Activated CD4-positive, CD25-positive, alpha-beta regulatory T cell (primary cell): ENCODE data around the gene GRK5.

ENCODE experiments used
- DNase-seq, 4 experiments: peaks; one replicate each; lab custom pipeline; 2025; lab: John Stamatoyannopoulos, UW

GRK5 gene

DNA sequence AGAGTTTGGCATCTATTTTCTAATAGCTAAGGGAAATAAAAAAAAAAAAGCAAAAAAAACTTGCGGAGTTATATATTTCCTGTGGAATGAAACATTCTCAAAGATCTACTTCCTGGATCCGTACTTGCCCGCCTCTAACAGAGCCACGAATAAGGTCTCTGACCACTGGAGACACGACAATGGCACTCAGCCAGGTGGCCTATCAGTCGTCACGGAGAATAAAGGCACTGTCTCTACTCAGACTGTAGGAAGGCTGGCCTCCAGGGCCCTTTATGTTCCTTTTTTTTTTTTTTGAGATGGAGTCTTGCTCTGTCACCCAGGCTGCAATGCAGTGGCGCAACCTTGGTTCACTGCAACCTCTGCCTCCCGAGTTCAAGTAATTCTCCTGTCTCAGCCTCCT lies 276.5 kb downstream of the GRK5 start:
- no peak for DNase-seq

DNA sequence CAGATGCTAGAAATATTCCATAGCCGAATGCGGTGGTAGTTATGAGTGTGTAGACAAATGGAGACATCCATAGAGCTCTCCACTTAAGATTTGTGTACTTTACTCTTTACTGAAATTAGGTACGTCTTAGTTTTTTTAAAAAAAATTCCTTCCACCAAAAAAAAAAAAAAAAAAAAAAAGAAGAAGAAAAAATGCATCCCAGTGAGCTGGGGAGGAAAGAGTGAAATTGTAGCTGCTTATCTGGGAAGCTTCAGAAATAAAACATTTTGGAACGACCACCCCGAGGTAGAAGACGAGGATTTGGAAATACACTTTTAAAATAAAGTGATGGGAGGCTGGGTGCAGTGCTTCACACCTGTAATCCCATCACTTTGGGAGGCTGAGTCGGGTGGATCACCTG lies 281.3 kb downstream of the GRK5 start:
- no peak for DNase-seq

DNA sequence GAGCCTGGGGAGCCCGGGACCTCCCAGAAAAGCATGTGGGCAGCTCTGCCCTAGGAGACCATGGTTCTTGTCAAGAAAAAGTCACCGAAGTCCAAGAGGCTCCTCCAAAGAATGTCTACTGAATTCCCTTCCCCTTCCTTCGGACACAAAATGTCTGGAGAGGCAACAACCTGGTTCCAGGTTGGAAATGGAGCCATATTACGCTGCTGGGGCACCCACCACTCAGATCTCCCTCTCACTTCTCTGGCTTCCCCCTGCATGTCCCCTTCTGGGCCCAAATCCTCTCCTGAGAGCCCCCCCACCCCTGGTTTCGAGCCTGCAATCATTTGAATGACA lies 282.6 kb downstream of the GRK5 start:
- no peak for DNase-seq

DNA sequence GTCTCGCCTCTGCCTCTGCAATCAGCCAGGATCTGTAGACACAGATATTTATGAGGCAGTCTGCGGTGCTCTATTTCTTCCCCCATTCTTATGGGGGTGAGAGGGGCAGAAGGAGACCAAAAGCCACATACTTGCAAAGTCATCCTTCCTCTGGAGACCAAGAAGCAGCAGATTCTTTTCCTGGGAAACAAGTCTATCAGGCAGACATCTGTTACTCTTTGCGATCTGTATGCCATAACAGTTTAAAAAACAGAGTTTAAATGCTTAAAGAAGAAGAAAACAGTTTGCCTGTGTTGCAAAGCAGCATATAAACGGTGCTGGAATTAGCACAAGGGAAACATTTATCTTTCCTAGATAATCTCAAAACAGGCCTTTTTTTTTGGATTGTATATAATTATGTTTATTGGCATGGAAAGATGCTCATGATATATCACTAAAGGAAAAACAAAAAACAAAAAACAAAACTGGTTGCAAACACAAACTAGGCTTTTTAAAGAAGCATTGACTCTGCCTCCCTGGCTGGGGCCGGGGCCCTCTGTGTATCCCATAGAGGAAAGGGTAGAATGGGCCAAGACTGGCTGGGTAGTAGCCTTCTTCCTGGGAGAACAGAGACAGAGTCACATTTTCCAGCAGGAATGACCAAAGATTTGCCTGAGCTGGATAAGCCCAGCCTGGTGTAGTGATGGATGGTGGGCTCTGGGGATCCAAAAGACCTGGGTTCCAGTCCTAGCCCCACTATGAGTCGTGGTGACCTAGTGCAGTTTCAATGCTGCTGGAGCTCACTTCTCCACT lies 284.8 kb downstream of the GRK5 start:
- no peak for DNase-seq

DNA sequence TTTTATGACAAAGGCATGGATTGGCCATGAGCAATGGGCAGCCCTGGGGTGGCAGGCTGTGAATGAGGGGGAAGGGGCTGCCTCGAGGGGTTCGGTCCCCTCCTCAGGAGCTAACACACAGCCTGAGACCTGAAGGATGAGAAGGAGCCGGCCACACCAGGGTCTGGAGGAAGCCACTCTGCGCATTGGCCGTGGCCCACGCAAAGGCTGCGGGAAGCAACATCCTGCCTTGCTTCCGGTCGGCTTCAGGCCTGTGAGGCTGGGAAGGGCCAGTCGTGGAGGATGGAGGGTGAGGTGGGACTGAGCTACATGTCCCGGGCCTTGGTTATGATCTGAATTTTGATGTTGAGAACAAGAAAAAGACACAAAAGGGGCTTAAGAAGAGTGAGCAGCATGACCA lies 285.8 kb downstream of the GRK5 start:
- no peak for DNase-seq

DNA sequence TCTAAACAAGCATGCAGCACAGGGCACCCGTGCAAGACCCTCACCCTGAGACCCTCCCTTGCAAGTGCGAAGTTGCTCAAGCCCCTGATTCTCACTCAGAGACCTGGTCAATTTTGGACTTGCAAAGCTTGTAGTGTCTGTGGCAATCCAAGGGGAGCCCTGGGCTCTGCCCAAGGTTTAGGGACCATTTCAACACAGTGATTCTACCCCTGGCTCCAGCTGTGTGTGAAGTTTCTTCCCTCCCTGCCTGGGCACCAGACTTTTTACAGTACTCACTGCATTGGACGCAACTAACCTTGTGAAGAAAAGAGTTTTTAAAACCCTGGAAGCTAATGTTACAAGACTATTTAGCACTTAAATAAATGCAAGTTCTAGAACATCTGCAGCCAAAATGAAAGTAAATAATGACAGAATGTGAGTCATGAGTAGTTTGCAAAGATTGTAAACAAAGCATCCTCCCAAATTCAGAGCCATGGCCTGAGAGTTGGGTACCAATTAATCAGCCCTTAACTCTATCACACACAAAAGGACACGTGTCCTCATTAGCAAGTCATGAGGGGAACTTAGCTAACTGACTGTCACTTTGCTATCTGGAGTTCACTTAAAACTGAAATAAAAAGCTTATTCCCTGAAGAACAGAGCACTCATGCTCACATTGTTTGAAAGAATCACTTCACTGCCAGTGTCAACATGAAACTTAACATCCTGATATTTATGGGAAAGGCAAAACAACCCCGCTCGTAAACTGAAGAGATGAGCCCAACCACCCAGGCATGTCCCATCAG lies 287.1 kb downstream of the GRK5 start:
- no peak for DNase-seq

DNA sequence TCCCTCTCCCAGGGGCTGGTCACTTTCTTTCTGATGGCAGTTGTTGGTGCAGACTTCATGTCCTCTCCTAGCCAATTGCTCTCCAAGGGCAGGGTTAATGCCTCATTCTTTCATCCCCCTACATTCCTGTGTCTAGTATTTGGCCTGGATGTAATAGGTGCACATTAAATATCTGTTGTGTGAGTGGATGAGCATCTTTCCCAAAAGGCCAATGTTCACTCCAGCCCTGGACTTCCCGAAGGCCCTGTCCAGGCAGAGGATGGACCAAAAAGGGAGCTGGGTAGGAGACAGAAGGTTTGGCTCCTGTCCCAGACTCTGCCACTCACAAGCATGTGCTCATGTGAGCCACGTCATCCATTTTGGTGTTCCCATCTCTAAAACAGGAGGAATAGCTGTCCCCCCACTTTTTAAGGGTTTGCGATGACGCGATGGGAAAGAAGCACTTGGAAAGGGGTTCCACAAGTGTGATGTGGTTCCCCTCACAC lies 287.7 kb downstream of the GRK5 start:
- DNase-seq: no peak

DNA sequence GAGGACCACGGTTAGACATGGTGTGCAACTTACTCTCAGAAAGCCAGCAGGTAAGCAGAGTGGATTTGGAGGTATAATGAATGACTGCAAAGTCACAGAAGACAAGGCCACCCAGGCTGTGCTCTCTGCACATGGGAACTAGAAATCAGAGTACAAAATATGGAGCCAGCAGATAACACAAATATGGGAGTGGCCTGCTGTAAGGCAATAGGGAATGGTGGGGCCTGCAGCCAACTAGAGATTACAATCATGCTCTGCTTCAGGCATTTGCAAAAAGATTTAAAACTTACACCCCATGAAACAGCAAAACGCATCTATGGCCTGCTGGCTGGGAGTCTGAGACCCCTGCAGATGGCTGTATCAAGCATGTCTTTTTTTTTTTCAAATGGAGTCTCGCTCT lies 288.2 kb downstream of the GRK5 start:
- DNase-seq: no peak

DNA sequence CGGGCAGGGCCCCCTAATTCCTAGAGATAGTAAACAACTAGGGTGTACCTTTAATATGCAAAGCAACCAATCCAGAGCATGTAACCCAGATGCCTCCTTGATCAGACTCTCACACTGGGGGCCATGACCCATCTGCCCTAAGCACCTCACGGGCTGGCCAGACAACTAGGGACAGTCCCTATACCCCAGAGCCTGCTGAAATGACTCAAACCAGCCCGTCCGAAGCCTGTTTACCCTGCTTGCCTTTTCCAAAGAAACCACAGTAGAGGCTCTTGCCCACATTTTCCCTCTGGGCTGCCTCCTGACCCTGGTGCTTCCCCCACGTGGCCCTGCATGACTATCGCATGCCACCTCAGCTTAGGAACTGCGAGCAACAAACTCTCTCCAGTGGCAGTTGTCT lies 288.9 kb downstream of the GRK5 start:
- no peak for DNase-seq

DNA sequence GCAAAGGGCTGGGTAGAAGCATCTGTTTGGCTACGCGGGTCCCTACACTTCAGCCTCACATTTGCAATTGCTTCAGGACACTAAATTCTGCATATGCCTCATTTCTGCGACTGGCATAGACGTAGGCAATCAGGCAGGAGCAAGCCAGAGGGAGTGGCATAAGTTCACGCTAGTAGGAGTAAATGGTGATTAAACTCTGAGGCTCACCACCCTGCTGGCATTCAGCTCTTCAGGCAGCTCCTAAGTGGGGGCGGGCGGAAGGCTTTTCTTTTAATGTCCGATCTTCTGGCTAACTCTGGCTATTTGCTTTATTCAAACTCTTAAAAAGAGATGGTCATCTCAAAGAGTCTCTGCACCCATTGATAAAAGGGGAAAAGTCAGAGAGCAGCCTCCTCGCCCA lies 289.9 kb downstream of the GRK5 start:
- DNase-seq: no peak

DNA sequence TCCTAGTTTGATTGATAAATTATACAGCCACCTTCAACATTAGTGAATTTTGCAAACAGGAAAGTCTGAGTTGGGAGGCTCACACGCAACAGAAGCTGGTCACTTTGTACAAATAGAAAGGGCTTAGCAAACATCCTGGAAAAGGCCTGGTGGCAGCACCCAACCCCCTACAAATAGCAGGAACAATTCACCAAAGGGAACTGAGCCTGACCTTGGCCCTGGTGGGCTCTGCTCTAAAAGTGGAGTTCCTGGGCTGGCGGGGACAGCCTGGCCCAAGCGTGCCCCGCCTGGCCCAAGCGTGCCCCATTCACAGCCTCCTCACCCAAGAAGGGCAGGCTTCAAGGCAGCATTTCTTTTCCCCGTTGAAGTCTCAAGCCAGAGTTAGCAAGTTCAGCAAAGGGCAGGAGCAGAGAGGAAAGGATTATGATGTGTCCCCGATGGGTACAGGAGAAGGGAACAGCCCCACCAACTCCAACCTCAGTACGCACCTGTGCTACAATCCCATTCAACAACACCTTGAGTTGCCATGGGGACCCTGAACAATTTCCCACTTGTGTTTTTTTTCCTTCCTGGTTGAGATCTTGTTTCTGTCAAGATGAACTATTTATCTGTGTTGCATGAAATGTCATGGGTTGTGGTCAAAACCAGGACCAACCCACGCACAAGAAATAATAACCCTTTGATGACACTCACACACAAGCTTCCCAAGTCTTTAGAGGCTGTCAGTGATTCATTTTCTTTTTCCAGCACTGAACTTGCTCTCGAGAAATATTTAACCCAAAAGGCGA lies 291.7 kb downstream of the GRK5 start:
- no peak for DNase-seq

DNA sequence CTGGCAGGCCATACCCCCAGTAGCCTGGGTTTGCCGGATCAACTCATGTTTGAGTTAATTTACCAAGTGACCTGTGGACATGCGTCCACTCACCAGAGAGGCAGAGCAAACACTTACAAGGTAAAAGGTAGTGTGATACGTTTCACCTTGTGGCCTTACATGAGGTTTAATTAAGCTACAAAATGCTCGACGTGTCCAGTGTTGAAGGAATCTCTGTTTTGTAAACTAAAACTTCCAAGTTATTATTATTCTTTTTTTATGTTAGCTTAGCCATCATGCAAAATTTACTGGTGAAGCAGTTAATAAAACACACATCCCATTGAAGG lies 292.3 kb downstream of the GRK5 start:
- DNase-seq: no peak

DNA sequence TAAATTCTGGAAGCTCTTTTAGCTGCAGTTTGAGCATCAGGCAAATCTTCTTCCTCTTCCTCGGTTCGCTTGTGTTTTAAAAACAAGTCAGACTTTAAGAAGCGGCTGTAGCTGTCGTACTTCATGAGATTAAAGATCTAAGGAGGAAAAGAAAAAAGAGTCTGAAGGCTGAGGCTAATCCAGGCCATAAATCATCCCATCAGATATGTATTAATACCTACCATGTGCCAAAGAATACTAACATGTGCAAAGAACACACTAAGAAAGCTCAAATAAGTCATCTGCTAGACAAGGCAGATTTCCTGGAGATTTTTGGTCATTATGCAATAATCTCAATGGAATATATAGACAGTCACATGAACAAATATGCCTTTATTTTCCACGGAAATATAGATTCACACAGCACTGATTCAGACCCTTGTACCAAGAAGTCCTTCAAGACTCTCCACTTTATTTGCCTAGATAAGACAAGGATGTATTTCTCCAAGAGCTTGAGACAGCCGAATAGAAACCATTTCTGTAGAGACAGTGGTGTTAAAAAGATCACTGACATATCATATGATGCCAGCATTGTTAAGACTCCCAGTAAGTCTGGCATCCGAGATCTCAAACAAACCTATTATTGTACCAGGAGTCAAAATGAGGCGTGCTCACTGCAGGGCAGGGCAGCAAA lies 292.9 kb downstream of the GRK5 start:
- no peak for DNase-seq

DNA sequence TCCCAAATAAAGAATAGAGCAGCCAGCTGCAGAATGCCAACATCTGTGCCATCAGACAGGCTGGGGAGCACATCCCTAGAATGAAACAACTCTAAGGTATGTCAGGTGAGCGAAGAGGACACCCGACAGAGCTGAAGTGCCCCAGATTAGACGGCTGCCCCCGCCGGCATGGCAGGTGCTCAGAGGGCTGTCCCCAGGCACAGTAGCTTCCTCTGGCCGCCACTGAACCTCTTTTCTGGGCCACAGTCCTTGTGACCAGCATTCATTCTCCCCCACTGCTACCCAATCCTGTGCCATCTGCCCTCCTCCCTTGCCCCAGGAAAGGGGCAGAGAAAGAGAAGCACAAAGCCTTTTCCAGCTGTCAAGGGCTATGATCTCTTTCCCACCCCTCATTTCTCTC lies 293.4 kb downstream of the GRK5 start:
- no peak for DNase-seq

DNA sequence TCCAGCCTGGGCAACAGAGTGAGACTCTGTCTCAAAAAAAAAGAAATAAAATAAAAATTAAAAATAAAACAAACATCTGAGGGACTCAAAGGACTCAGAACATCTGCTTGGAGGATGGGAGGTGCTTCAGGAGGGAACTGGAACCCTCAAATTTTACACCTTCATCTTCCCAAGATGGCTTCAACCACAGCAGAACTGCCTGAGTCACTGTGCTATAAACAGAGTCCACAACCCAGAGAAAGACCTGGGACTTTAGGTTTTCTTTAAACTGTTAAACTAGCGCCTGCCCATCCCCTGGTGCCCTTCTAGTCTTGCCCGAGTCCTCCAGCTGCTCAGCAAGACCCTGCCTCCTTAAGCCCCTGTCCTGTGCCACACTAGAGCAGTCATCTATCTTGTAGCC lies 294.3 kb downstream of the GRK5 start:
- DNase-seq: no peak

DNA sequence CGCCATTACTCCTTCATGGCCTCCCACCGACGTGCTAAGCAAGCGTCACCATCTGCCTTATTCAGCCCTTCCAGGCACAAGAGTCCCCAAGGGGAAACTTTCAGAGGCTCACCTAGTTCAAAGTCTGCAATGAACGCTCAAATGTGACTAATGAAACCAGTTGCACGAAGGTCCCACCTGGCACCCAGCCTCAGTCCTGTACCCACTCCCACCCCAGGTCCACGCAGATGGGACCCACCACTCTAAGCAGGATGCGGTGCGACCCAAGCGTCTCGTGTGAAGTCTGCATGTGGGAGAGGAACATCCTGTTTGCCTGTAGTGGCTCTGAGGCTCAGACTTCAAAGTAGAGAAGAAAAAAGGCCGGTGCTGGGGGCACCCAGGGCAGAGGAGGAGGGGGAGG lies 294.8 kb downstream of the GRK5 start:
- DNase-seq: peak; percentile 23 to 75 (median 54)

DNA sequence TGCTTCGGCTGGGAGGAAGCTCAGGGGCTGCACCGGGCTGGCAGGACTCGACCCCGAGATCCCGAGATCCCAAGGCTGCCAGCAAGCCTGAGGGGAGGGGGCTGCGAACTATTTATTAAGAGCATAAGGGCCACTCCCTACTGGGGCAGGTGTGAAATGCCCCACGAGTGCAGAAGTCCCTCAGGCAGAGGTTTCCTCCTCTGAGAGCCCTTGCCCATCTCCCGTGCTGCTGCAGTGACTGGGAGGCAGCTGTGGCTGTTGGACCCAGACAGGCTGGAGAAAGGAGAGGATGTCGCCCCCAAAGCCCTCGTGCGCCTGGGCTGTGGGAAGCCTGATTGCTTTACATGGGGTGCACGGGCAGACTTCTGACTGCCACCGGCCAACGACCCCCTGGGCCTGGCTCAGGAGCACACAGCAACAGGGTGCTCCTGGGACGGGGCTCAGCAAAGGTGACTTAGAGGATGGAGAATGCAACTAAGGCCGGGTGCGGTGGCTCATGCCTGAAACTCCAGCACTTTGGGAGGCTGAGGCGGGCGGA lies 295.3 kb downstream of the GRK5 start:
- peak in 1 of 4 experiments; percentile 35 for DNase-seq

DNA sequence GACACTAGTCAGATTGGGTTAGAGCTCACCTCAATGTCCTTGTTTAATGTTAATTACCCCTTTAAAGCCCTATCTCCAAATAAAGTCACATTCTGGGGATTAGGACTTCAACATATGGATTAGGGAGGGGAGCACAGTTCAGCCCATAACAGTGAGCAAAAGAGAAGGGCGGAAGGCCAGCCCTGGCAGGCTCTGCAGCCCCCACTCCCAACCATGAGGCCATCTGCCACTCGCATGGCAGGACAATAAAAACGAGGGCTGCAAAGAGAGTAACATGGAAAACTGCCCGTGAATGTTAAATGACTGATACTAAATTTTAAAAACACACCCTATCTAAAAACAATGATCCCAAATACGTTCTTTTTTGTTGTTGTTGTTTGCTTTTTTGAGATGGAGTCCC lies 296.4 kb downstream of the GRK5 start:
- DNase-seq: no peak

DNA sequence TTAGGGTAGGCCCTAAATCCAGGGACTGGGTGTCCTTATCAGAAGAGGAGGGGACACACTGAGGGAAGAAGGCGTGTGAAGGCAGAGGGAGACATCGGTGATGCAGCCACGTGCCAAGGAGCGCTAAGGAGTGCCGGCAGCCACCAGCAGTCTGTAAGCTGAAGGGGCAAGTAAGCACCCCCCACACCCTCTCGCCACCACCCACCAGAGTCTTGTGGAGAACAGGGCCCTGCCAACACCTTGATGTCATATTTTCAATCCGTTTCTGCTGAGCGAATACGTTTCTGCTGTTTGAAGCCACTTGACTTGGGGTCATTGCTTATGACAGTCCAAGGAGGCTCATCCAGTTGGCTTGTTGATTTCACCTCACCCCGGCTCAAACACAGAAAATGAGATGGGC lies 297.3 kb downstream of the GRK5 start:
- no peak for DNase-seq

DNA sequence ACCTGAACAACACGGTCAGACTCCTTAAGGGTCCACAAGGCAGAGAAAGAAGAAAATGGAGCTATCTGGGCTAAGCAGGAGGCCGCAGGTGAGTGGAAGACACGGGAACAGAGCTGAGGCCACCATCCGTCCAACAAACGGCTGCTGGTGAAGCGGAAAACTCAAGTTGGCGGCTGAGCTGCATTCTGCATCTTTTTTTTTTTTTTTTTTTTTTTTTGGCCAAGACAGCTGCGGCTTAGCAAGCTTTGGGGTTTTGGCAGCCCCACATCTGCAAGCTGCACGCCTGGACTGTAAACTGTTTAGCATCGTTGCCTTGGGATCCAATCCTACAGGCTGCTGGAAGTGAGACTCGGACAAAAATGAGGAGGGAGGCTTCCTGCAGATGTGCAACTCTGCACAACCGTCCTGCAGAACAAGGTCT lies 297.8 kb downstream of the GRK5 start:
- no peak for DNase-seq
